RPMI8226 (cell line): ENCODE measurements around the gene MCTP2.

Experiments used
- DNase-seq: peaks from one replicate; pipeline ENCODE4 v3.0.0-alpha.2; 2015

MCTP2 gene

DNA sequence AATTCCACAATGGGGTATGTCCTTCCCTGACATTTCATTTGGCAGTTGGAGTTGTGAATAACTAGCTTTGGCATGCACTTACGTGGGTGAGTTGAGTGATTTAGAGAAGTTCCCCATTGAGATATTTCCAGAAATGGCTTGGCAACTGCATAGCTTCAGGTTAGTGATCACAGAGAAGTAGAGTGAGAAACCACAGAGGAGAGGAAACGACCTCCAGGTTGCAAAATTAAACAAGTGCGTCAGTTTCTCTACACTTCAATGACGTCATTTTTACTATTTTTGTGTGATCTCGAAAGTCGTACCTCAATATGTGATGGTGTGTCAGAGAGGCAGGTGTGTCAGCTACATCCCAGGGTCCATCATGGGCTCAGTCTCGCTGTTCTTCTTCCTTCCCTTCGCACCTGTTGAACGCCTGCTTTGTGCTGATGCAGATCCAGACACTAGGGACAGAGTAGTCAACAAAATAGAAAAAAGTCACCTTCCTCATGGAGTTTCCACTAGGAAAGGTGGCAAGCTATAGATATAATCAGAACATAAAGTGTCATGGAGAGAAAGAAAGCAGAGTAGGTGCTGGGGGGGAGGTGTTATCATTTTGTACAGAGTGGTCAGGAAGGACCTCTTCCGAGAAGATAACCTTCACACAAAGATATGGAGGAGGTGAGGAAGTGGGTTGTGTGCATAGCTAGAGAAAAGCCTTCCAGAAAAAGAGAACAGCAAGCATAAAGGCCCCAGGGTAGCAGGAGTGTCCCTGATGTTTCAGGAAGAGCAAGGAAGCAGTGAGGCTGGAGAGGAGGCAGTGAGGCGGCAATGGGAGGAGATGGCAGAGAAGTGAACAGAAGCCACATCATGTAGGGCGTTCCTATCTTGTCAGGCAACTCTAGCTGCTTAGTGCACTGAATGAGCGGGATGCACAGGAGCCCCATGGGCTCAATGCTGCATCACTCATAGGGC, 75.6 kb downstream of the MCTP2 start:
- DNase-seq = no peak

- DNase-seq = no peak
Measured at GRCh38 chr15:94312946-94313345, 81.6 kb downstream of the MCTP2 start.

GRCh38 chr15:94314639-94315038, 83.3 kb downstream of the MCTP2 start:
- no peak for DNase-seq

GRCh38 chr15:94317211-94317610, 85.8 kb downstream of the MCTP2 start:
- DNase-seq = no peak

DNA sequence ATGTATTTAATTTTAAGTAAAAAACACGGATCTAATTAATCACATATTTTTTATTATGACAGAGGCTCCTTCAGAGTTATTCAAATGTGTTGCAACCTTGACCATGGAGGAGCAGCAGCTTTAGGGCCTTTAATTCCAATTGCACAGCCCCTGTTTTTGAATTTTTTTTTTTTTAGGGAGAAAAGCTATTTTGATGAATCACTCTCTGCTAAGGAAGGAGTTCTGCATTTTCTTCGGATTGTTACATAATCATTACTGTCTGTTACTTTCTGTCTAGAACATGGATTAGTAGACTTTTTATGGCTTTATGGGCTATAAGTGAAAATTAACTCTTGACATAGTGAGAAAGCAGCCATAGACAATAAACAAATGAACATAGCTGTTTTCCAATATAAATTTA, 90.8 kb downstream of the MCTP2 start:
- DNase-seq = no peak

DNA sequence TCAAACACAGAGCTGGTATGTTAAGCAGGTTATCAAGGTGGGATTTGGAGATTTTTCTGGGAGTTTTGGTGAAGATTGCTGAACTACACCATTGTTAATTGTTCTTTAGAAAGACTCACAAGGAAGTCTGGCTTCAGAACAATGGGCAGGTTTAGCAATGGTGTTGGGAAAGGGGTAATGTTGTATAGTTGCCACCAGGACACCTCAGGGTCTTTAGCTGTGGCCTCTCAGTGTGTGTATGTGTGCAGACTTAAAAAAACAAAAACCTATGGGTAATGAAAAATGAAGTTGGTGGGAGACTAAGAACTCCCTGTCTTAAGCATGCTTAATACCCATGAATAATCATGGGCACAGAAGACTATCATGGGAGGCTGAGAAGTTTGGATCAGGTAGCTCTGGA, 91.7 kb downstream of the MCTP2 start:
- DNase-seq = no peak

DNA sequence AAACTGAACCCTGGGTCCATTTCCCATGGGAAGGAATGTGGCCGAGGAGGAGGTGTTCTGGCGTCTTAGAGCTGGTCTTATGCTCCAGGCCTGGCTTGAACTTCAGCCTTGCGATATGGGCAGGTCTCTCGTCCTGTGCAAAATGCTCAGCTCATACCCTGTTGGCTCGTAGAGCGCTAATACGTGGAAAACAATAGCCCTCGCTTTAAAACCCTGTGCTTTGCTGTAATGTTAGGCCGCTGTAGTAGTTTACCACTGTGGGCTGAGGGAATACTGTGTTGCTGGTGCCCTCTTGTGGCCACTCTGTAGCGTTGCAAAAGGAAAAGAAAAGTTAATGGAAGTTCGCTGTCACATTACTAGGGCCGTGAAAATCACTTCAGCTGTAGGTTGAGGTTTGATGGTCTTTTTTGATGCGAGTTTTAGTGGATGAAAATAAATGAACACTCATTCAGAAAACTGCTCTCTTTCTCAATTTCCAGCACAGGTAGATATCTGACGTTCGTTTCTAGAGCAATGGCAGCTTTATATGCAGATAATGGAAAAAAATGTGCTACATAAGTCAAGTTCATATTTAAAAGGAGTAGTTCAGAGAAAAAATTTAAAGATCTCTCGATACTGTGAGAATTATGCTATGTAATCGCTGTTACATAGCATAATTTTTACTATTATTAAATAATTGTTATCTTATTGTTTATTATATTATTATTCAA, 92.9 kb downstream of the MCTP2 start:
- DNase-seq = peak; percentile 49

GRCh38 chr15:94324835-94325767, 93.7 kb downstream of the MCTP2 start:
- DNase-seq = no peak

DNA sequence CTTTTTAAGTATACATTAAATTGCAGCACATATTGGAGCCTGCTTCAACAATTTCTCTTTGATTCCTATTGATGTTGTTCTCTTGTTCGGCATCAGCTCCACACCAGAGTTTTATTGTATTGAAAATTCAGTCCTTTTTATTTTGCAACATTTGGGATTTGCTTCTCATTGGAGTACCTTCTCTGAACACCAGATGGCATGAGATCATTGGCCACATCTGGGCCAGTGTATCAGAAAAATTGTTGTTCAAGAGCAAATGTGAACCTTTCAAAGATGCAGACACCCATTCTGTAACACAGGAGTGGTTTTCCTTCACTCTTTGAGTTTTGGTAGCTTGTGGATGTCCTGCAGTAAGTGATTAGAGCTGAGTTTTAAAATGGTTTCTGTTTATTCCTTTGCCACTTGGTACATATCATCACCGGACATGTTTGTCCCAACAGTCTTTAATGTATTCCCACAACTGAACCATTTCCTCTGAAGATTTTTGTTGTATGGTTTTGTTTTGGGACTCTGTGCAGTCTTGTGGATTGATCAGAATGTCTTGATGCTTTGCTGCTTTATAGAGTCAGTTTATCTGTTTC, 96.1 kb downstream of the MCTP2 start:
- peak; percentile 38 for DNase-seq

DNA sequence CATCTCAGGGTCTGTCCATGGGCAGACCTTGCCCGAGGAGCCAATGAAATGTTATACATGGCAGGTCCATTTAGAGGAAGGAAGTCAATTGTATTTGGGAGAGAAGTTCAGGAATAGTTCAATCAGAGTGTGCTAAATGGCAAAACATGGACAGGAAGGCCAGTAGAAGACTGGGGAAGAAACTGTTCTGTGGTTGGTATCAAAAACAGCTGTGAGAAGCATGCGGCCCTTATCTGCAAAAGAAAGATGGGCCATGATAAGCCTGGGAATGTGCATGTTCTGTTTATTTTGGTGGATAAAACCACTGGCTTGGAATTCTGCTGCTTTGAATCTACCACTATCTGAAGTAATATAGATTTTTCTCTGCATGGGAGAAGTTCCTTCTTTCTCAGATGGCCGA, 100.4 kb downstream of the MCTP2 start:
- DNase-seq = no peak

DNA sequence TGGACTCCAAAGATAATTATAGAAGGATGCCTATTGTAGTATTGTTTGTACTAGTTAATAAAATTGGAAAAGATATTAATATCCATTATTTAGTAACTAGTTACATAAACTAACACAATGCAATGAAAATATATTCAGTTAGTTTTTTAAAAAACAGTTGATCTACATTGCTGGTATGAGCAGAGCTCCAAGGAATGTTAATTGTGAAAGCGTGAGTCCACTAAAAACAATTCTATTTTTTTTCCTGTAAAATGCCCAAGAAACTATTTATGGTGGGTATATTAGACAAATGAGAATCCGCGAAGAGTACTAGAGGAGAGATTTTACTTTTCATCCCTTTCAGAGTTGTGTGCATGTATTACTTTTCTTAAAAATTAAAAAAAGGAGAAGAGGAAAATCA, 104.3 kb downstream of the MCTP2 start:
- DNase-seq = no peak

DNA sequence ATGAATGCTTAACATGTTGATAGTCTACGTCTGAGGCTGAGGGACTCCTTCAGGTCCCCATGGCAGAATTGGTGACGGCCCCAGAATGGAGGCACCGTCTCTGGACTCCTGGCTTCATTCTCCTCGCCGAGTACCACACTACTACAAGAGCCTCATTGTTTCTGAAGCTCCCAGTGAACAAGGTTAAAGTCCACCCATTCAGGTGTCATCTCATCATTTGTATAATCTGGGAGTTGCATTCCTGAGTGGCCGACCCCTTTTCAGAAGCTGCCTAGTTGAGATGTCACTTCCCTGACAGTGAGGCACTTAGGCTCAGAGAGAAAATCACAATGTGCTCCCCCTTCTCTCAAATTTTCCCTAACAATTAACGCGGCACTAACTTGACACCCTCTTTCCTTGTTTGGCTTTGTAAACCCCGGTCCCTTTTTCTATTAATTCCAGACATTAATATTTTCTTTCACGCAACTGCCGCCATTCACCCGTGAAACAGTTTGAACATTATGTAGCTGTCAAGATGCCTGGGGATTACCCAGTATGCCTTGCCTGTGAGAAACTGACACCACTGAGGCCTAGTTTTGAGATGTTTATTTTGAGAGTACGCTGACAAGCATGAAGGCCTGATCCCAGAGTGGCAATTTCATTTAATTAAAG, 105.6 kb downstream of the MCTP2 start:
- no peak for DNase-seq

GRCh38 chr15:94338243-94338846, 107.0 kb downstream of the MCTP2 start:
- no peak for DNase-seq

DNA sequence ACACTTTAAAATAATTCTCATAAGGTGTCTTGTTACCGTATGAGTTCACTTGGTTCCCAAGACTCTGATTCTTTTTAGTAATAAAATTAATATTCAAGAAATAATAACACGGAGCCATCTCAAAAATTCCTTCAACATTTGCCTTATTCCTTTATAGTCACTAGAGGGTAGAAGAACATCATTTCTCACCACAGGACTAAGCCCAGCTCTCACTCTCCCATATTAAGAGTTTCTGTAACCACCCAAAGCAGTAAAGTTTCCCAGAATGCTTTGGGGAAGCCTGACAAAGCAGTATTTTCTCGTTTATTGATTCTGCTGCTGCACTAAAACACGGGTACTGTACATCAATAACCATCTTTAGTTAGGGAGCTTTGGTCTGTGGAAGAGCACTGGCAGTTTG, 114.9 kb downstream of the MCTP2 start:
- DNase-seq = no peak

DNA sequence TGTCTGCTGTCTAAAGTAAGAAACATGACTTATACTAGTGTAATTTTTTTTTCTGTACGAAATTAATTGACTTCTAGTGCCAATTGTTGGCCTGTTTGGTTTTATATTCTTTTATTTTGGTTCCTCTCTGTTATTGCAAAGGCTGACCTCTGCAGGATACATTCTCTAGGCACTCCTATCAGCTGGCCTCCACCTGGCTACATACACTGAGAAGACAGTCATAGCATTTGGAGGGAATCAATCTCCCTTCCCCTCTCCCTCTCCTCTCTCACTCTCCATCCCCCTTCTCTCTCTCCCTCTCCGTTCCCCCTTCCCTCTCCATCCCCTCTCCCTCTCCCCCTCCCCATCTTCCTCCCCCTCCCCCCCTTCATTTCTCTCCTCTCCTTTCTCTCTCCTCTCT, 116.7 kb downstream of the MCTP2 start:
- DNase-seq = no peak

DNA sequence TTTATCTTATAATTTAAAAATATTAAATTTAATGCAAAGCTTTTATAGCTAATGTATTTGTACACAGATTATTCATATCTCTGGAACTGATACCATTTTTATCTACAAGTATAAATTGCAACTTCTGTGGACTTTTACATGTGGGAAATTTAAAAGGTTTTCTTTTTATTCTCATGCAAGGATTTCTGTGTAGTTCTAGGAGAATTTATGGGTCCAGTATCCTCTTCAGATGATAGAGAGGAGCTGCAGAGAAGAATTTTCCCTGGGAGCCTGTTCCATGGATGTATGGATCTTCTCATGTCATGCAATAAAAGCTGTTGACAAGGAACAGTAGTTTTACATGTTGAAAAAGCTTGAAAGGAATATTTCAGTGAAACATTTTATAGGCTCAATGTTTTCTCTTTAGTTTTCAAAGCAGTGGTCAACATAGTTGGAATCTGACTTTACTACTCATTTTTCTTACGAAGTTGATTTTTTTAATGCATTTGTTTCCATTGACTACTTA, 119.7 kb downstream of the MCTP2 start:
- DNase-seq = no peak

- no peak for DNase-seq
Measured at GRCh38 chr15:94352636-94353487, 121.5 kb downstream of the MCTP2 start.

DNA sequence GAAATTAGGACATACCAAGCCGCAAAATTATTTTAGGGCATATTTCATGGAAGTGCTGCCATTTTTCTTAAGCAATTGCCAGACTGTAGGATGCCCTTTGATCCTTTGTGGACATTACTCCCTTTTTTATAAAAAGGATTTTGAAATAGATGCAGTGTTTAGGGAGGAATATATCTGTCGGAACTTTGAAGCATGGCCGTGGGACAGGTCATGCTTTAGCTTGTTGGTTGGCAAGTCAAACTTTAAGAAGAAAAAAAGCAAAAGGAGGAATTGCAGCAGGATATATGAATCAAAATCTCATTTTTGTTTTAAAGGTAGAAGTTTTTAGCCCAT, 122.1 kb downstream of the MCTP2 start:
- no peak for DNase-seq

DNA sequence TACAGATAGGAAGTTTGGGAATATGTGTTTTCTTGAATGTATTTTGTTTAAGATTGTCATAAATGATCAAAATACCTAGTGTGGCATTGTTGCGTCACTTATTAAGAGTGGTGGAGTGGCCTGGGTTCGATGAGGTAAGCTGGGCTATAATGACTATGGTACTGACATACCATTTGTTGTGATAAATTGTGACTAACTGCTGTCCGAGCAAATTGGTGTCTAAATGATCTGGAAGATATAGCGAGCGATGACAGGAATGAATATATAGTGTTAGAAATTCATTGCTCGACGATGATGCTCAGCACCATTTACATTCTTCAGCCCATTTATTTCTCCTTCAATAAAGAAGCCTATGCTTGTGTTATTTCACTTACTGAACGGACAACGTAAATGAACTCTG, 123.3 kb downstream of the MCTP2 start:
- no peak for DNase-seq

DNA sequence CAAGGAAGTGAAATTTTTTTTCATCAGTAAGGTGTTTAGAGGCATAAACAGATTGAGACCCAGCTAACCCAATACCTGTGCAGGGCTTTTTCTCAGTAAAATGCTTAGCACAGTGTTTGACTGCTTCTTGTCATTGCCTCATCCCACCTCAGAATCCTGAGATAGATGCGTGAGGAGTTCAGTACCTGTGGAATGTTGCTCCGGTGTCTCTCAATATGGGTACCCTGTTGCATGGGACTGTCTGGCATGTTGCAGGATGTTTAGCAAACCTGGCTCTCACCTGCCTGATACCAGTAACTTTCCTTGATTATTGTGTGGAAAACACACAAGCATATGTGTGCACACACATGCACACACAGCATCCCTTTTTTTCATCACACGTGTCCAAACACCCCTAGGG, 128.4 kb downstream of the MCTP2 start:
- no peak for DNase-seq

DNA sequence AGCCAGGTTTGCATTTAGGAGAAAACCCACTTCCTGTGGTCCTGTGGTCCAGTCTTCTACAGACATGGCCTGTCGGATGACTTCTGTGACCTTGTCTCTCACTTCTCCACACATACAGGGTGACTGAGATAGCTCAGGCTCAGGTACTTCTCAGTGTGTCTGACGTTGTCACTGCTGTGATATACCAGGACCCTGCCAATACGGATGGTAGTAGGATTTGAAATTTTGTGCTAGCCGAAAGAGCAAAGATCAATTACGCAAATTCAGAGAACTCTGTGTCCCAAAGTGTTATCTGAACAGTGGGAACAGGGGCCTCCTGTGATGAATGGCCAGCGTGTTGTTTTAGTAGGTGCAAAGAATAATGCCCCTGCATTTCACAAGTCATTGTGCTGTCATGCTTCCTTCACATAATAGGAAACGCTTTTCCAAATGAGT, 128.9 kb downstream of the MCTP2 start:
- DNase-seq = no peak
